ENCODE results near the gene PRPH.

The PRPH gene

DNA sequence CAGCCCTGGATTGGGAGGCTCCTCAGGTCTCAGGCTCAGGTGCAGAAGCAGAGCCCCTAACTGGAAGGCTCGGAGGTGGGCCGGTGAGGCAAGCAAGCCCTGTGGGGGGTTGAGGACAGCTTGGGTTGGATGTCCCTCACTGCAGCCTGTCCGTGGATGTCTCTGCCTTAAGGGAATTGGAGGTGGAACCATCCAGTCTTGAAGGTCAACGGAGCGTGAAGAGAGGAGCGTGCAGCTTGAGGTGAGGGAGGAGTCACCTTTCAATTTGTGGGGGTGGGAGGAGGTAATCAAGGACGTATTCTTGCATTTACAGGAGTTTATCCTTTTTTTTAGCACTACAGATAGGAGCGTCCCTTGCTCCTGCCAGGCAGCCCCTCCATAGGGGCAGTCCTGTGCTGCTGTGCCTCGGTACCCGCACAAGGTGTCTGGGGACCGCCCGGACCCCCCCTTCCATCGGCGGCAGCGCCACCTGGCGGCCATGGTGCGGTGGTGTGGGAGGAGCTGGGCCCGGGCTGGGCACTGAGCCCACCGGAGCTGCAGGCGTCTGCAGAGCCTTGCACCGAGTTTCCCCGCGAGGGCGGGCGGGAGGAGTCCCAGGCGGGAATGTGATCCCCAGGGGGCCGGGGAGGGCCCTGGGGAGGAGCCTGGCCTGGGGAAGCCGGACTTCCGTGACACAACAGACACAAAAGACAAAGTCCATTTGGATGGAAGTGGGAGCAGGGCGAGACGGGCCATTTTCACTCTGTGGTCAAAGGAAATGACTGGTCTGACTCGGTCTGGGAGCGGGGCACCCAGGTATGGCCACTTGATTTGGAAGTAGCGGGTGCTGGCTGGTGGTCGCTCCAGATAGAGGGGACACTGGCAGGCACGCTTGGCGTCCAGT is 52.6 kb downstream of the PRPH start:
- DNase-seq: peak; percentile 55 to 73
